HG02852 (cell line): ENCODE results near the gene SERINC3.

ENCODE experiments used
- ATAC-seq: cut with Tn5 transposase; IDR thresholded peaks from one replicate; pipeline ENCODE4 v1.9.1; 2021; ENCODE audit warnings: mild to moderate bottlenecking, moderate library complexity; ENCODE audit not compliant: unreplicated experiment

SERINC3 gene

DNA sequence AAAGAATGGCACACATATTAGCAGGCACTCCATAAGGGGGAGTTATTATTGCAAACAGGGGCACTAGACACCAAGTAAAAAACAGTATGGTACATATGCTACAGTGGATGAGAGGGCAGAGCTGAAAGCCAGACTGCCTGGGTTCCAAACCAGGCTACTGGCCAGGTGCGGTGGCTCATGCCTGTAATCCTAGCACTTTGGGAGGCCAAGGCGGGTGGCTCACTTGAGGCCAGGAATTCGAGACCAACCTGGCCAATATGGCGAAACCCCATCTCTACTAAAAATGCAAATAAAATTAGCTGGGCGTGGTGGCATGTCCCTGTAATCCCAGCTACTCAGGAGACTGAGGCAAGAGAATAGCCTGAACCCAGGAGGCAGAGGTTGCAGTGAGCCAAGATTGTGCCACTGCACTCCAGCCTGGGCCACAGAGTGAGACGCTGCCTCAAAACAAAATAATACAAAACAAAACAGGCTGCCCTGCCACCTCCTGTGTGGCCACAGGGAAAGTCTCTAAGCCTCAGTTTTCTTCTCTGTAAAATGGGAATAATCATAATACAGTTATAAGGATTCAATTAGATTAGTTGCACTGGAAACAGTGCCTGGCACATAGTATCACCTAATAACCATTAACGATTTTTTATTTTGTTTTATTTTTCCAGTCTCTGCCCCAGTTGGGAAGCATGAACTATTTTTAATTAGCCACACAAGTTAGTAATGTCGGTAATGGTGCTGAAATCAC lies 53.7 kb downstream of the SERINC3 start:
- no peak for ATAC-seq

DNA sequence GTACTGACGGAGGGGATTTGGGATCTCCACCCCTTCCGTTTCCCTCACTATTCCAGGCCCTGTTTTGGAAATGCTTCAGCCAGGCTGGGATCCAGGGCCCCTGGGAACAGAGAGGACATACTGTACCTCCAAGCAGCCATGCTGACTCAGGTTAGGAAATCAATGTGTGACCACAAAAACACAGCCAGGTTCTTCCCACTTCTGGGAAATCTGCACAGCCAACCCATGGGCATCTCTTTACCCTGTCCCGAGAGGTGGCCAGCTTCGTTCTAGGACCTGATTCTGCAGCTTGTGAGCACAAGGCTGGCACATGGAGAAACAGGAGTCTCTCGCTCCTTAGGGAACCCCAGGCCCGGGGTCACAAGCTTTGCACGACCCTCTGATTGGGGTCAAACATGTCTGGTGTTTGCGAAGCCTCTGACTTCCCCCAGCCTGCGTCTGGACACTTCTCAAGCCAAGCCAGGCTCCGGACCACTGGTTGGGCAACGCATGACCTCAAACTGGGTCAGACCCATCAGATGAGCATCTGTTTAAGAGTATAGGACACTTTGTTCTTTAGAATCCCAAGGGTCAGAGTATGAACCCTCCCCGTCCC lies 54.5 kb downstream of the SERINC3 start:
- no peak for ATAC-seq

DNA sequence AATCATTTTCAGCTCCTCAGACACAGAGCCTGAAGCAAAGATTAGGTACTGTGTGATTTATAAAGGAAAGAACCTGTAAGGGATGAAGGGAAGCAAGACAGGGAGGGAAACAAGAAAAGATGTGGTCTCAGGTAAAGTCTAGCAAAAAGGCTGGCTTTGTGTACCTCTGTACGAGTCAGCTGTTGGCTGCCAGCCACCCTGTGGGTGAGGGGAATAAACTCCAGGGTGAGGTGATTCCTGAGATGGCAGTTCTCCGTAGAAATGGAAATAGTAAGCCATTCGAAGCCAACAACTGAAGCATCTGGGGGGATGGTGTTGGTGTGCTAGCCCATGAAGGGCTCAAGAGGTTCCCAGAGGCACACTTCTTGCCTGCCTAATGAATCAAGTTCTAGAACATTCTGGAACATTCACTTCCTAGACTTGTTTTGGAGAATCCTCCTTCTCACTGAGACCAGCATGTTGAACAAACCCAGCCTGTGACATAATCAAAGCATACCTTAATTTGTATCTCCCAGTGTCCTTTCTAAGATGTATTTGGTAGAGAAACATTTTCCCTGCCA lies 56.8 kb downstream of the SERINC3 start:
- no peak for ATAC-seq

DNA sequence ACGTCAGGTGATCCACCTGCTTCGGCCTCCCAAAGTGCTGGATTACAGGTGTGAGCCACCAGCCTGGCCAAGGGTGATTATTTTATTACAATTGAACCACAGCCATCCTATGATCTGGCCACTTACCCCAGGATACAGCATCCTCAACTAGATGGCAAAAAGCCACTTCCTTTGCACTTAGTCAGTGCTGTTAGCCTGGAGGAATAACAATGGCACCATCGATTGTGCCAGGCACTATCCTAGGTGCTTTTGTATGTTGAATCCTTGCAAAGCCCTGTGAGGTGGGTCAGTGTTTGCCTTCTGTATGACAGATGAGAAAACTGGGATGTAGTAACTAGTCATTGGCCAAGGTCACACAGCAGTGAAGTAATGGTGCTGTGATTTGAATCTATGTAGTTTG lies 57.4 kb downstream of the SERINC3 start:
- no peak for ATAC-seq

- no peak for ATAC-seq
Measured at GRCh38 chr20:44463466-44463865, 58.4 kb downstream of the SERINC3 start.

- no peak for ATAC-seq
Measured at GRCh38 chr20:44461803-44462174, 60.1 kb downstream of the SERINC3 start.

GRCh38 chr20:44461142-44461802 lies 60.6 kb downstream of the SERINC3 start:
- ATAC-seq: no peak

DNA sequence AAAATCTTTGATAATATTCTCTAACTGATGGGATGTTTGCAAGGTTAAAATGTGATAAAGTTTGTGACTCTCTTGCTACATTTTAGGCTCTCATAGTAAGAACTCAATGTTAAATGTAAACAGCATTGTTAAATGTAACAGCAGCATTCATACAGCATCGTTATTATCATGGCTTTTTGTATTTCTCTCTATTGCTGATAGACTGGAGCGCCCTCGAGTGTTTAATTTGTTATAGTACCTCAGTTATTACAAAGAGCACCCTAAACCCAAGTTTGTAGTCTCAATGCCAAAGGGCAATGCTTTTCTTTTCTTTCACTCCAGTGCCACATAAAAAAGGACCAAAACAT lies 61.1 kb downstream of the SERINC3 start:
- ATAC-seq: no peak

GRCh38 chr20:44459271-44459670 lies 62.6 kb downstream of the SERINC3 start:
- ATAC-seq: no peak

DNA sequence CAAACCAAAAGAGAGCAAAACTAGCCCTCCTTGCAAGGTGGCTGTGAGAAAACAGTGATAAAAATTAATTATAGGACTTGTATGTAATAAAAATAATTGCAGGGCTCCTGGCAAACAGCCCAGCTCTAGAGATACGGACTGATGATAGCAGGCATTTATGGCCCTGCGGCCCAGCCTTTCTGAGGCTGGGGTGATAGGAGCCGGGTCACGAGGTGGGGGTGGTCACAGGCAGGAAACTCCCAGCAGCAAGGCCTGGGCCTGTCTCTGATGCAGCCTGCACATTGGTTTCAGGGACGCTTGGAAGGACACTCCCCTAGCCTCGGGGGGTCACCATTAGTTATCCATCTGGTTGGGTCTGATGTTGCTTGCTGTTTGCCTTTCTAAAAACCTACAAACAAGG lies 64.9 kb downstream of the SERINC3 start:
- no peak for ATAC-seq

GRCh38 chr20:44456611-44457010 lies 65.3 kb downstream of the SERINC3 start:
- ATAC-seq: no peak

DNA sequence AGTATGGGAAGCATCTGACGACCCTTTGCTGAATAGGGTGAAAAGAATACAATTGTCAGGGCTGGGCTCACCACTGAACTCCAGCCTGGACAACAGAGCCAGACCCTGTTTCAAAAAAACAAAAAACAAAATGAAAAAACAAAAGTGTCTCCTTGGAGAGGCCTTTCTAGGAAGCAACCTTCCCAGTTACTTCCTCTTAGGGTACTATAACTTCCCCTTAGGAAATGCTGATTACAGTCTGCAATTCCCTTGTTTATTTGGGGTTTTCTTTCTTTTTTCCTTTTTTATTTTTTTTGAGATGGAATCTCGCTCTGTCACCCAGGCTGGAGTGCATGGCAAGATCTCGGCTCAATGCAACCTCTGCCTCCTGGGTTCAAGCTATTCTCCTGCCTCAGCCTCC lies 66.7 kb downstream of the SERINC3 start:
- no peak for ATAC-seq

GRCh38 chr20:44454306-44454963 lies 67.4 kb downstream of the SERINC3 start:
- no peak for ATAC-seq

- ATAC-seq: no peak
Measured at GRCh38 chr20:44450903-44451450, 70.9 kb downstream of the SERINC3 start.

- ATAC-seq: no peak
Measured at GRCh38 chr20:44450281-44450889, 71.5 kb downstream of the SERINC3 start.

- no peak for ATAC-seq
Measured at GRCh38 chr20:44449864-44450263, 72.0 kb downstream of the SERINC3 start.

- no peak for ATAC-seq
Measured at GRCh38 chr20:44448753-44449546, 72.9 kb downstream of the SERINC3 start.

DNA sequence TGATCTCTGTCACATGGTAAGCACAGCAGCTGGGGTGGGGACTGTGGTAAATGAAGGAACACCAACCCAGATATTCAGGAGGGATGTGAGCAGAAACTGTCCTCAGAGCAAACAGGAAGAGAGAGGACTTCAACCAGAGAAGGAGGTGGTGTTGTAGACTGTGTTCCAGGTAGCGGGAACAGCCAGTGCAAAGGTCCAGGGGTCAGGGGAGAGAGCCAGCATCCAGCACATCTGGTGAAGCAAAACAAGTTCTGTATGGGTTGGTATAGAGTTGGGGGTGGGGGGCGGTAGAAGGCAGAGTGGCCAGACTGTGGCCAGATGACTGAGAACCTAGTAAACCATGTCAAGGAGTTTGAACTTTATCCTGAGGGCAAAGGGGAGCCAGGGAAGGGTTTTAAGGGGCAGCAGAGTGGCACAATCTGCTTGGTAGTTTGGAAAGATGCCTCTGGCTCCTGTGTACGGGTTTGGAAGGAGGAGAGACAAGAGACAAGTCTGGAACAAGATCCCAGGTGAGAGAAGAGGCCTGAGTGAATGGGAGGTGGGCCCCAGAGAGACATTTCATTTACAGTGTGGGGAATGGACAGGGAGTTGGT lies 73.9 kb downstream of the SERINC3 start:
- ATAC-seq: no peak
